GM19023 (cell line): ENCODE results near the gene TRIM2.
"Not testable (repeated sequence)": the region's sequence is repeated elsewhere in the genome, so short reads cannot be mapped to it uniquely, and the experiment has no call there.

ENCODE experiments used
- ATAC-seq: cut with Tn5 transposase; IDR thresholded peaks from one replicate; pipeline ENCODE4 v1.9.1; 2021; ENCODE audit warnings: mild to moderate bottlenecking, moderate library complexity; ENCODE audit not compliant: unreplicated experiment

TRIM2 gene

DNA sequence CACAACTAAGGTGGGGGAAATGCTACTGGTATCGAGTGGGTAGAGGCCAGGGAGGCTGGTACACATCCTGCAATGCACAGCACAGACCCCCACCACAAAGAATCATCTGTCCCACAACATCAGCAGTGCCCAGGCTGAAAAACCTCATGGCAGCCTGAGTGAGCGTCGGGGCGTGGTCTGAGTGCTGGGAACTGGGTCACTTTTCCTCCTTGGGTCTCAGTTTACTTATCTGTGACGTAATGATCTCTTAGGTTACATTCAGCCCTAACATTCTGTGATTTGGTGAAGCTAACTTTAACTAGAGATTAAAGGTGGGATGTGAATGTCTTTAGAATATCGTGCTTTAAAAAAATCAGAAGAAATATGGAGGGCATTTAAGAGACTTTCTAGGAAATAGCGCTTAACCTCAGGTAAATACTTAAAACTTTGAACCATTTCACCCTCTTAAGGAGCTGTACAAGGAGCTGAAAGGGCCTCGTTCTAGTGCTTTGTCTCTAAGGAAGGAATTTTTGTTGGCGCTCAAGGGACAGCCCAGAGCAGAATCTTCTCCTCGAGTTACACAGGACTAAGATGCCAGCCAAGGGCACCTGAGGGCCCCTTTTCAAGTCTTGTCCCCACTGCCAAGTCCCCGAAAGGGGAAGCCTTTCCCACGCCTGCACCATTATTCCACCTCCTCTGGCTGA, 18.1 kb upstream of the TRIM2 start:
- no peak for ATAC-seq

DNA sequence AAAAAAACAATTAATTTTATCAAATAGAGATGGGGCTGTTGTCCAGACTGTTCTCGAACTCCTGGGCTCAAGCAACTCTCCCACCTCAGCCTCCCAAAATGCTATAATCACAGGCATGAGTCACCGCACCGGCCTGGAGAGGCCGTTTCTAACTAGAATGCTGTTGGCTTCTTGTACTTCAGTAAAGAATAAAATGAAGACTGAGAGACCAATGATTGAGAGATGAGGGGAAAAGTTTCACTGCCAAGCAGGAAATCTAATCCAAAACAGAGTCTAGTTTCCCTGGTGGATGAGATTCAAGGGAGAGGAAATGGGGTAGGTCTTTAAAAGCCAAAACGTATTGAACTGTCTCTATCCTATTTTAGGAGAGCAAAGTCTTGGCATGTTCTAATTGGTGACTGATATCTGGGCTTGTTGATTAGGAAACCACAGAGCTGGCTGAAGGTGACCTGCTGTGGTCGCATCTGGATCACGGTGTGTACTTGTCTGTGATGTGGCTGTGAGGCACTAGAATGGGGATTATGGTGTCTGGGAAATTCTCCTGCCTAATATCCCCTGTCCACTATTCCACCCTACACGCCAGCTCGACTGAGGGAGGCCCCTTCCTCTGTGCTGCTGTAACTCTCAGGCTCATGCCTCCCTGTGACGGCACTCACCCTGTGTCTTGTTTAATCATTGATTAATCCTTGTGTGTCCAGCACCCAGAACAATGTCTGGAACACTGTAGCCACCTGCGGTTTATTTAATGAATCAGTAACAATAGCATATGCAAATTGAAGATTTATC, 15.0 kb upstream of the TRIM2 start:
- ATAC-seq = no peak

DNA sequence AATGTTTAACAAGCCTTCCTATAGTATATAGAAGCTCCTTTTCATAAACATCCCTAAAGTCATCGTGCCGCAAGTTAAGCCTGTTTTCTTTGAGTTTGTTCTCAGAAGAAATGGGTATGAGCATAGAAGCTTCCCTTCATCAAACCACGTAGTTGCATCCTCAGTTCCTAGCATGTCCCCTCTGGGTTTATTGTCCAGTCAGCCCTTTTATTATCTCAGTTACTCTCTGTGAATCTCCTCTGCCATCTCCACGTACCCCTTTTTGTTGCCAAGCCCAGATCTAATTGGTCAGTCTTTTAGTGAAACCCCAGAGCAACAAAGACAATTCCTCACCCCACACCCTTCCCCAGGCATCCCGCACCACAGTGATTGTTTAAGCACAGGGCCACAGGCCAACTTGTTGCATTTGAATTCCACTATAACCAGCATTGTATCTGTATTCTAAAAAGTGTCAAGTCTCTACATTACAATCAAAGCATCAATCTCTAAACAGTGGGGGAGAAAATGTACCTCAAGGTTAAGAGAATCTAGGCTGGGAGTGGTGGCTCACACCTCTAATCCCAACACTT, 12.4 kb upstream of the TRIM2 start:
- ATAC-seq = no peak

DNA sequence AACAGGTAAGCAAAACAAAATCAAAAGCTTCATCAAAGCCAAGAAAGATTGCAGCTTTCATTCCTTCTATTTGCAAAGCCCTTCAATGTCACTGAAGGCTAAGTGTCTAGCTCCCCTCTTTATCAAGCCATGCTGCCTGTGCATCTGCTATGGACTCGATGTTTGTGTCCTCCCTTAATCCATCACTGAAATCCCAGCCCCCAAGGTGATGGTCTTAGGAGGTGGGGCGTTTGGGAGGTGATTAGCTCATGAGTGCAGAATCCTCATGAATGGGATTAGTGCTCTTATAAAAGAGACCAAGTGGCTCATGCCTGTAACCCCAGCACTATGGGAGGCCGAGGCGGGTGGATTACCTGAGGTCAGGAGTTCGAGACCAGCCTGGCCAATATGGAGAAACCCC, 6.9 kb upstream of the TRIM2 start:
- ATAC-seq = no peak

DNA sequence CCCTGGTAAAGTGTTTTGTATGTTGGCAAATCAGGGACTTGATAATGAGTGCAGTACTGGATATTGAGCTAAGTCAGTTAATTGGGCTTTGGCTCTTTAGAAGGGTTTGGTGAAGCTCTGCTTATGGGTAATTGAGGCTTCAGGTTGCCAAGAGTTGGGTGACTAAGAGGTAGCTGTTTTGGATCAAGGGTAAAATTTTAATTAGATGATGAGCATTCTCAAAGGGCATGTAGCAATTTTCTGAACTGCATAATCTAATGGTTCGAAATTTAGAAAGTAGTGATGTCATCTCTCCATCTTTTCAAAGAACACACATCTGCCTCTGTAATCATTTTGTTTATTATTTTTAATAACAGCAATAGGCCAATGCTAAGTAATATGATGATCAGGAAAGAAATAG, 5.5 kb upstream of the TRIM2 start:
- ATAC-seq = no peak

DNA sequence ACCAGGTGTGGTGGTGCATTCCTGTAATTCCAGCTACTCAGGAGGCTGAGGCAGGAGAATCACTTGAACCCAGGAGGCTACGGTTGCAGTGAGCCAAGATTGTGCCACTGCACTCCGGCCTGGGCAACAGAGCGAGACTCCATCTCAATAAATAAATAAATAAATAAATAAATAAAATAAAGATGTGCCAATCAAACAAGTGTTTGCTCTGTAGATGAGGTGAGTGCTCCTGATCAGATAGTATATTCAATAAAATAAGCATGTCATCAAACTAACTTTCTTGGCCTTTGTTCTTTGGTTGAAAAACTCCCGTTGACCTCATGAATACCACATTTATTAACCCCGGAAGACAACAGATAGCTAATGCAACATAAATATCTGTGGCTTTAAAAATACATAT, 497 bp upstream of the TRIM2 start:
- ATAC-seq = not testable (repeated sequence)

DNA sequence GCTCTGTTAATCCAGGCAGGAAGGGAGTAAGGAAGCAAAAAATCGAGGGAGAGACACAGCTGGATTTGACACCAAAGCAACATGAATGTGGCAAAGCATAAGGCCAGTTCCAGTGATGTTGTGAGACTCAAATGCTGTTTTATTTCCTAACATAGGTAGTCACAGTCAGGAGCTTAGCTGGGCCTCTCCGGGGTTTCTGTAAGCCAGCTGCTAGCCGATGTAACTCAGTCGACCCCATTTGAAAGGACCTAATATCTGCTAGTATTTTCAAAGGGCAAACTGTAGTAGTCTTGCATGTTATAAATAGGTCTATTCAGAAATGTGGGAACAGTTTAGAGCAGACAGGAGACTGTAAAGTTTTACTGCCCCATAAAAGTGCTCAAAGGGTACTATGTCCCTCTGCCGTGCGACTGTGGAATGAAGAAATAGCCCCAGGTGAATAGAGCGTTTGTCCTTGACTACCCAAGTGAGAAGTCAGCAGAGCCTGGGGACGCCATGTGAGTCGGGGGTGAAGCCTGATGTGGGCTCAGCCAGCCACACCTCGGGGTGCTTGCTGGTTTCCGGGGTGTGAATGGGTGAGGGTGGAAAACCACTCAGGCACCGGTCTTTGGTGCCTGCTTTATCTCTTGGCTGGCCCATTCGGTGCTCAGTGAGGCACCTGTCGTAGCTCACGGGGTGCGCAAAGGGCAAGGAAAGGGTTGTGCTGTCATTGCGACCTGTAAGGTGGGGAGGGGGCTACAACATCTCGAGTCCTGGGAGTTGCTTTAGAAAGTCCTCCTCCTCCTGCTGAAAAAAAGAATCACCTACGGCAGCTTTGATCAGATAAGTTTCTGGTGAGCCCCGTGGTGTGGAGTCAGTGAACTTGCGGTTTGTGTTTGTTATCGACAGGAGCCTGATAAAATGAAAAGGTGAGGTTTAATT, 745 bp downstream of the TRIM2 start:
- ATAC-seq = peak; percentile 68

DNA sequence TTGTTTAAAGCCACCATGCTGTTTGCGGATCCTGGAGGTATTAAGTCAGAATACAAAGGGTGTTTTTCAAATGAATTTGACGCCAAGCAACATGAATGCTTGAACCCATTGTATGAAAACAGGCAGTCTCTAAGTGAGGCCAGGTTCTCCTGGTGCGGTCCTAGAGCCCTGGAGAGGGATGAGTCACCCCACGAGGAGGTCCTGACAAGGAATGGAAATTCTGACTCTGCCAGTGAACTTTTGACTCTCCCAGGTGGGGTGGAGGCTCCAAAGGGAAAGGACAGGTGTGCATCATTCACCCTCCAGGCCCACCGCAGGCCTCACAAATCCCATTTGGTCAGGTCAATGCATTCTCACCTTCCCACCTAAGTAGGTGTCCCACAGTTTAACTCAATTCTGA, 1.5 kb downstream of the TRIM2 start:
- no peak for ATAC-seq

DNA sequence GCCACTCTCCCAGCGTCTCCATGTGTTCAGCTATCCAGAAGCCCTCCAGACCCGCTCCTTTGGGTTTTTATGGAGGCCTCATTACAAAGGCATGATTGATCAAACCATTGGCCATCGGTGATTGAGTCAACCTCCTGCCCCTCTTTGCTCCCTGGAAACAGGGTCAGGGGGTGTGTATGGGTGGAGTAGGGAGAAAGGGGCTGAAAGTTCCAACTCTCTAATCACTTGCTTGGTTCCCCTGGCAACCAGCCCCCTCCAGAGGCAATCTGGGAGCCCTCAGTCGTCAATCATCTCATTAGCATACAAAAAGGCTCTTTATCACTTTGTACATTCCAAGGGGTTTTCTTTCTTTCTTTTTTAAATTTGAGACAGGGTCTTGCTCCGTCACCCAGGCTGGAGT, 2.3 kb downstream of the TRIM2 start:
- ATAC-seq = no peak

DNA sequence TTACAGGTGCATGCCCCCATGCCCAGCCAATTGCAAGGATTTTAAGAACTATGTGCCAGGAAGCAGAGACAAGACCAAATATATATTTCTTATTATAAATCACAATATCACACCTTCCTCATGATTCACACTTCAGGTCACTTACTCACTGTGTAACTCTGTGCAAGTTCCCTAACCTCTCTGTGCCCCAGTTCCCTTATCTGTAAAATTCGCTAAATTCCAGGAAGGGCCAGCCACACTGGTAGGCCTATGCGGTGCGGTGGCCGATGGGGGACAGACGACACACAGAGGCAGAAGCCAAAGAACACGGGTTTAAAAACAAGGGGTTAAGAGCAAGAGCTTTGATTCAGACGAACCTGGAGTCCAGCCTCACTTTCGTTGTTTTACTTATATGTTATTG, 2.8 kb downstream of the TRIM2 start:
- no peak for ATAC-seq

DNA sequence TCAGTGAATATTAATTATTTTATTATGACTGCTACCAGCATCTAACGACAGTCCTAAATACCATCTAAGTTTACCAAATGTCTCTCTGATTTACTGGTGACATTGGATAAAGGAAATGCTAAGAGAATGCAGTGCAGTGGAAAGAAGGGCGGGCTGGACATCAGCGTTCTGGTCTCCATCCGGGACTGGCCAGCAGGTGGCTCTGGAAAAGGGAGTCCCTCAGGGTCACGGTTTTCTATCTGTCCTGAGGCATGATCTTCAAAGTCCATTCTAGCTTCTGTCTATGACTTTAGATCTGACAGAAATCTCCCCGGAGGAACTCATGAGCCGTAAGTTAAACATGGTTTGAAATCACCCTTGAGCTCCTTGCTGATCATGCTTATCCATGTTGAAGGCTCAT, 3.3 kb downstream of the TRIM2 start:
- ATAC-seq = no peak

DNA sequence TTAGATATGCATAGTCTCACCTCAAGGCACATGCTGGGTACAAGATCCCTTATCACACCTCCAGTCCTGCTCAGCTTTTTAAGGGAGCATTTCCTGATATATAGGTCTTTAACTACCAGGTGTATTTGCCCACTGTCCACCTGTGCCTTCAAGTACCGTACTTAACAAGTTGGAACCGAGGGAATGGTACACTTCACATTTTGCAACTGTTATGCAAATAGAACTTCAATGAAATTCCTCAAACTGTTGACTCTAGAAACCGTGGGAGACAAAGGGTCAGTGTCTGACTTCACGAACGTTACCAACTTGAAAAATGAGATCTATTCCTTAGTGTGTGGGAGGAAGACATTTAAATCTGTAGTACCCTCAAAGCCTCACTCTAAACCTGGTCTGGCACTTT, 5.2 kb downstream of the TRIM2 start:
- ATAC-seq = no peak

DNA sequence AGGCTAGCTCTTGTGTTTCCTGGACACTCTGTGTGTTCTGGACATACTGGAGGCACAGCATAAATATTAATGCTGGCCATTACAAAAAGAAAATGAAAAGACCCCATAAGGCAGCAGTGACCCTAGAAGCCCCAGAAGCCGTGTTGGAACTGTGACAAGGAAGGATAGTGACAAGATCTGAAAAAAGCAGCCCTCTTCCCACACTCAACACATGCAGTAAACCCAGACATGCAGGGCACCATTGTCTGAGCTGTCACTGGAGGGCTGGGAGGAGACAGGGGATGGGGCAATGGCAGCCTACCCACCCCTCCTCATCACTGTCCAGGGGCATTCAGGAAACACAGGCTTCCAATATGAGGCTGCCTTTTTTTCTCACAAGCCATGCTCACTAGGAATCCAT, 6.5 kb downstream of the TRIM2 start:
- no peak for ATAC-seq

DNA sequence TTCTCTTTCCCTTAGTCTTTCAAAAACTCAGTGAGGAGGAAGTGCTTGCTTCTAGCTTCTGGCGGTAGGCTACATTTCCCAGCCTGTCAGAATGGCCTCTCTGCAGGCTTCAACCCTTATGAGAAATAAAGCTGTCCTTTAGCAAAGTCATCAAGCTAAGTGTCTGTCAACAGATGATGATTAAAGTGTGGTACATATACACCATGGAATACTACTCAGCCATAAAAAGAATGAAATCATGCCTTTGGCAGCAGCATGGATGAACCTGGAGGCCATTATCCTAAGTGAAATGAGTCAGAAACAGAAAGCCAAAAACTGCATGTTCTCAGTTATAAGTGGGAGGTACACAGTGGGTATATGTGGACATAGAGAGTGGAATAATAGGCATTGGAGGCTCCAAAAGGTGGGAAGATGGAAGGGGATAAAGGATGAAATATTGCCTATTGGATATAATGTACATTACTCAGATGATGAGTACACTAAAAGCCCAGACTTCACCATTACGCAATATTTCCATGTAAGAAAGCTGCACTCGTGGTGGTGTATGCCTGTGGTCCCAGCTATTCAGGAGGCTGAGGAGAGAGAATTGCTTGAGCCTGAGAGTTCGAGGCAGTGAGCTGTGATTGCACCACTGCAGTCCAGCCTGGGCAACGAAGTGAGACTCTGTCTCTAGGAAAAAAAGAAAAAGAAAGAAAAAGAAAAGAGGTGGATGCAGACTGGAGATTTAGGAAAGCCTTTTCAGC, 7.9 kb downstream of the TRIM2 start:
- no peak for ATAC-seq

DNA sequence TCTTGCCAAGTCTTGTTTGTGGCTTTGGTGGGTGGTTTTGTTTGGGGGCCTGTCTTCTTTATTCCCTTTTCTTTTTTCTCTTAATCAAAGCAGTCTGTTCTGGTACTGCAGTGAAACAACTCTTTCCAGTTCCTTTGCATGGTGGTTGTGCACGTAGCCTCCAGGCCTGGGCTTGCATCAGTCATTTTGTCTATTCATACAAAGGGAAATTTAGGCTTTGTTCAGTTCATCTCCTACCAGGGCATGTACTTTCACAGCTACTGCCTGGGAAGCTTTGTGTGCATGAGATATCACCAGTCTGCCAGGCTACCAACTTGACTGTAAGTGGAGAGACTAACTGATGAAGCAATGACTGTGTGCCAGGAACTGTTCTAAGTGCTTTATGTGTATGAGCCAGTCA, 8.5 kb downstream of the TRIM2 start:
- no peak for ATAC-seq

DNA sequence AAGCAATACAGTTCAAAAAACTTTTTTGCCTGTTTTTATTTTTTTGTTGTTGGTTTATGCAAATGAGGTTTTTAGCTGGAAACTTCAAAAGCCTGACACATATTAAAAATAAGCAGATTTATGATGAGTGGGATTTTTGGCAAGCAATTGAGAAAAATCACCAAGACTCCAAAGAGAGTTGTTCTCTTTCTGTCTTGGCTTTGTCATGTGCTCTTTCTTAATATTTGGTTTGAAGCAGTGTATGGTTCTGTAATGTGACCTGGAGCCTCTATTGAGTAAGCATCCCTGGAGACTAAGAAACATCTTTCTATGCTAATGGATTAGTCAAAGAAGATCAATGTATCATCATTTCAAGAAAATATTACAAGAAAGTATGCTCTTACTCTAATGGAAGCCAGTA, 11.7 kb downstream of the TRIM2 start:
- no peak for ATAC-seq

DNA sequence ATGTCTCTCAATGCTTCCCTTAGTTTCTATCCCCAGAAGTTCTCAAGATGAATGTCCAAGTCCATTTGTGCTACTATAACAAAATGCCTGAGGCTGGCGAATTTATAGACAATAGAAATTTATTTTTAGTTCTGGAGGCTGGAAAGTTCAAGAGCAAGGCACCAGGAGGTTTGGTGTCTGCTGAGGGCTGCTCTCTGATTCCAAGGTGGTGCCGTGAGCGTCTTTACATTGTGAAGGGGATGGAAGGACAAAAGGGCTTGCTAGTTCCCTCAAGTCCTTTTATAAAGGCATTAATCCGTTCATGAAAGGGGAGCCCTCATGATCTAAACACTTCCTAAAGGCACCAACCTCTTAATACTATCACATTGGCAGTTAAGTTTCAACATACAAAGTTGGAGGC, 12.3 kb downstream of the TRIM2 start:
- ATAC-seq = no peak

DNA sequence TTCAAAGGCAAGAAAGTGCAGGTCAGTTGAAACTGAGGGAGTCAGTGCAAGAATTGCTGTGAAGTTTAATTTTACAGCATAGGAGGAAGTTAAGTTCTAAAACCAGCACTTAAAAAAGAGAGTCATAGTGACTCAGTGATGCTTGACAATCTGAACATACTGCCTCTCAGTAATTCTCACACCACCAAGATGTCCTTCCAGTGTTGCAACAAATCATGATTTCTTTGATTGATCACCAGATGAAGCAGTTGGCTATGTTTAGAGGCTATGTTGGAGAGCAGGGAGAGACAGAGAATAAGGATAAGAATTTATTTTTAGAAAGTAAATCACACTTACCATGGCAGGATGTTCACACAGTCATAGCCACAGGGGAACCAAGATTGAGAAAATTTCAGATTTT, 13.2 kb downstream of the TRIM2 start:
- no peak for ATAC-seq

DNA sequence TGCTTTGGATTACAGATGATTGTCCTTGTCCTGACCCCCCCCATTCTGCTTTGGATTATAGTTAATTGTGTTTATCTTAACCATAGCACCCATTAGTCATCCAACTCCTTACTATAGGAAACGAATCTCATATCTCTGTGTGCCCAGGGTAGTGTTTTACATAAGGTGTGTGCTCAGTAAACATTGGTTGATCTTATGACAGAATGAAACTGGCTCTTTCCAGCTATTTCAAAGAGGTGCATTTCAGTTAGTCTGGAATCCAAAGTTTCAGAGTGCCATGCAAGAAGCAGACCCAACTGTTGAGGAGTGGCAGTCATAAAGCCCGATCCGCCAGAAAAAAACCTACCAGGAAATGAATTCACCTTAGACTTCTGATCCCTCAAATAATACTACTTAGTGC, 14.7 kb downstream of the TRIM2 start:
- ATAC-seq = no peak

DNA sequence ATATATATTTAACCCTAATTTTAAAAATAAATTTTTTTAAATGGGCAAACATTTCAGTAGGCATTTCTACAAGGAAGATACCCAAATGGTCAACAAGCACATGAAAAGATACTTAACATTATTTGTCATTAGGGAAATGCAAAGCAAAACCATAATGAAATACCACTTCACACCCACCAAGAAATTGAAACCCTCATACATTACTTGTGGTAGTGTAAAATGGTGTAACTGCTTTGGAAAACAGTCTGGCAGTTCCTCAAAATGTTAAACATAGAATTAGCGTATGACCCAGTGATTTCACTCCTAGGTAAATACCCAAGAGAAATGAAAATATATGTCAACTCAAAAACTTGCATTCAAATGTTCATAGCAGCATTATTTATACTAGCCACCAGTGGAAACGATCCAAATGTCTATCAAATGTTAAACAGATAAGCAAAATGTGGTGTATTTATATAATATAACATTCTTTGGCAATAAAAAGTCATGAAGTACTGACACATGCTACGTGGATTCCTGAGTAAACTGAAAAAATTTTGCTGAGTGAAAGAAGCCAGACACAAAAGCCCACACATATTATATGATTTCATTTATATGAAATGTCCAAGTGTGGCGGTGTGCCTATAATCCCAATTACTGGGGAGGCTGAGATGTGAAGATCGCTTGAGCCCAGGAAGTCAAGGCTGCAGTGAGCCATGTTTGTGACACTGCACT, 16.6 kb downstream of the TRIM2 start:
- no peak for ATAC-seq
